Stimulated activated CD4-positive, alpha-beta T cell treated with anti-CD3 and anti-CD28 coated beads, Interleukin-4, amount 100 ng/mL, for 1 hour (primary cell): ENCODE data around the gene CNIH1.

ENCODE experiments used
- DNase-seq: peaks from one replicate; pipeline ENCODE4 v3.0.0-alpha.2; 2020

CNIH1 gene

DNA sequence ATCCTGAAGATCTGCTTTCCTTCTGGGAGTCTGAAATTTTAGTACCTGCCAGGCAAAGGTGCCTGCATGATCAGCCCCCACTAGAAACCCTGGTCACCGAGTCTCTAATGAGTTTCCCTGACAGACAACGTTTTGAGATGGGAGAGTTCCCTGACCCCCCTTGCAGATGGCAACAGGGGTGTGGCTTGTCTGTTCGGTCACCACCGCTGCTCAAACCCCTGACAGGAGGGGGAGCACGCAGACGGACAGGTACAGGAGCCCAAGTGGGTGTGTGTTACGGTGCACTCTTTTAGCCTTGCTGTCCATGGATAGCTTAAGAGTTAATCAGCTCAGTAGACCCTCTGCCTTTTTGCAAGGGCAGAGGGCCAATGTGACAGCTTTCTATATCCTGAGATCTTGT, 63.7 kb downstream of the CNIH1 start:
- no peak for DNase-seq

DNA sequence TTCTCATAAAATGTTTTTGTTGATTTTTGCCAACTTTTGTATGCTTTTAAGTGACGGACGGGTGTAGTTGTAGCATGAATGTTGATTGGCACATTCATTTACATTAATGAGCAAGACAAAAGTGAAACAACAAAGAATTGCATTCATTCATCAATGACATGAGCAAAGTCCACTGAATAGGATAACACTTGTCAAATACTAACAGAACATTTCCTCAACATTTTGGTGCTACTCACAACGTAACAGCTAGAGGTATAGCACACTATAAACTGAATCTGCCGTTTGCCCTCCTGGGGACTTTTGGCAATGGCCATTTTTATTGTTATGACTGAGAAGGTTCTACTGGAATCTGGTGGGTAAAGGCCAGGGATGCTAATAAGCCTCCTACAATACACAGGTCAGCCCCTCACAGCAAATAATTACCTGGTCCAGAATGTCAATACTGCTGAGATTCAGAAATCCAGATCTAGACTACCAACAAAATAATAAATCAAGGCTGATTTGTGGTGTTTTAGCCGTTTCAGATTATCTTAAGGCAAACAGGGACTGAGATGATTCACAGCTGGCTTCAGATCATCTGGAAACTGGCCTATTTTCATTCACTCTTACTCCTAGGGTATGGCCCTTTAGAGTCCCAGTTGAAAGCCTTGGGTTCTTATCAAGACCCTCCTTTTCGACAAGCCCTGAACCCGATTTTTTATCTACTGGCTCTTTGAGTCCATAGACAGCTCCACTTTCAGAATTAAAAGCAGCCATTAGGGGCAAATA, 66.9 kb downstream of the CNIH1 start:
- DNase-seq: no peak
